Hepatocyte (in vitro differentiated cells): ENCODE measurements around the gene PTPRT. TPM values are rescaled to one million over a fixed set of nuclear protein-coding genes. Genes with fewer than 3 reads are reported as not detected.

Experiments used
- DNase-seq: peaks from one replicate; pipeline ENCODE4 v3.0.0-alpha.2; 2016; ENCODE audit warnings: low spot score
- H2AFZ ChIP-seq: fragments of 200-600 bp; sonication (generic); 2 replicates; pipeline ENCODE4 v1.6.0; 2016; ENCODE audit warnings: antibody characterized with exemption, mild to moderate bottlenecking
- H3K27ac ChIP-seq: fragments of 200-600 bp; sonication (generic); 2 replicates; pipeline ENCODE4 v1.5.1; 2016; ENCODE audit warnings: mild to moderate bottlenecking
- H3K27me3 ChIP-seq: fragments of 200-600 bp; sonication (generic); 2 replicates; pipeline ENCODE4 v1.6.1; 2016
- H3K36me3 ChIP-seq: fragments of 200-600 bp; sonication (generic); replicated peaks from 2 replicates; pipeline ENCODE4 v1.5.1; 2016; ENCODE audit warnings: low read depth; ENCODE audit not compliant: insufficient read depth
- H3K4me1 ChIP-seq: fragments of 200-600 bp; sonication (generic); 2 replicates; pipeline ENCODE4 v1.5.1; 2016; ENCODE audit warnings: mild to moderate bottlenecking, moderate library complexity; ENCODE audit not compliant: insufficient read depth
- H3K4me2 ChIP-seq: fragments of 200-600 bp; sonication (generic); 2 replicates; pipeline ENCODE4 v1.6.0; 2016
- H3K4me3 ChIP-seq: fragments of 200-600 bp; sonication (generic); 2 replicates; pipeline ENCODE4 v1.5.1; 2016; ENCODE audit warnings: mild to moderate bottlenecking
- H3K79me2 ChIP-seq: fragments of 200-600 bp; sonication (generic); 2 replicates; pipeline ENCODE4 v1.6.0; 2017; ENCODE audit warnings: mild to moderate bottlenecking
- H3K9me2 ChIP-seq: fragments of 200-600 bp; sonication (generic); replicated peaks from 2 replicates; pipeline ENCODE4 v1.6.0; 2017; ENCODE audit warnings: mild to moderate bottlenecking; ENCODE audit not compliant: insufficient read depth
- H3K9me3 ChIP-seq: fragments of 200-600 bp; sonication (generic); 2 replicates; pipeline ENCODE4 v1.5.1; 2016; ENCODE audit warnings: low read depth, mild to moderate bottlenecking
- H4K20me1 ChIP-seq: fragments of 200-600 bp; sonication (generic); 2 replicates; pipeline ENCODE4 v1.6.0; 2016; ENCODE audit warnings: mild to moderate bottlenecking; ENCODE audit not compliant: insufficient read depth, poor library complexity, severe bottlenecking
- EZH2 ChIP-seq: fragments of 200-600 bp; sonication (generic); IDR thresholded peaks from 2 replicates; pipeline ENCODE4 v1.6.1; 2016; ENCODE audit warnings: antibody characterized with exemption, mild to moderate bottlenecking, borderline replicate concordance
- EZH2phosphoT487 ChIP-seq: fragments of 200-600 bp; sonication (generic); IDR thresholded peaks from one replicate; pipeline ENCODE4 v1.6.1; 2018; ENCODE audit warnings: antibody characterized with exemption, mild to moderate bottlenecking, low read depth, moderate library complexity; ENCODE audit not compliant: unreplicated experiment, severe bottlenecking
- WGBS: methylation state at CpG from one replicate; pipeline ENCODE4 v1.1.6; 2016; ENCODE audit warnings: low lambda C conversion rate; ENCODE audit errors: missing lambda C conversion rate; 5-methylcytosine and 5-hydroxymethylcytosine counted together
- polyA plus RNA-seq: library from polyadenylated mRNA; unstranded; fragments of >200 nt; fragmentation: Nextera tagmentation; extraction: Ambion mirVana; gene quantifications from 2 replicates; pipeline ENCODE4 v1.2.1, GENCODE V29; 2016
- total RNA-seq: library from RNA; depleted of rRNA; stranded (reverse); fragments of >200 nt; gene quantifications from 2 replicates; pipeline ENCODE4 v1.2.3, GENCODE V29; 2014
- TF ChIP-seq, protein P1 (sequence below): fragments of 200-600 bp; sonication (generic); IDR thresholded peaks from 2 replicates; pipeline ENCODE4 v1.5.1; 2016; ENCODE audit warnings: antibody characterized with exemption, mild to moderate bottlenecking; ENCODE audit not compliant: poor library complexity

The PTPRT gene
- total and polyA plus RNA-seq, 2 experiments from 2014 or later = 0.47 to 0.83 TPM

DNA sequence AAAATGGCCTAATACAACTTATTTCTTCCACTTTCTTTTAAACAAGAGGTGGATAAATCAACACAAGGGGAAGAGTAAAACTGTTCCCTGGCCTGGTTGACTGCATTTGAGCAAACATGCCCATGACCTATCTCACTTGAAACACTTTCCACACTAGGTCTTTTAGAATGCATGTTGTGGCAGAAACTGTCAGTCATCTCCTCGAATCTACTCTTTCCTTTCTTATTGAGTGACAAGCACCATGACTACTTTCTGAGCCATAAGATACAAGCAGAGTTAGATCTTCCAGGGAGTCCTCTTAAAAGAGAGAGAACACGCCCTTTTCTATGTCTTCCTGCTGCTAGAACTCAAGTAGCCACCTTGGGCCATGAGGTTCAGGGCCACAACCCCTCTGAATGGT is 66.5 kb downstream of the PTPRT start:
- DNase-seq = no peak
- H3K36me3 ChIP-seq = no peaks in the 10 kb centered on the region
- H3K9me2 ChIP-seq = no peaks in the 10 kb centered on the region
- H3K4me3 ChIP-seq = no peak overlapping the region
- H2AFZ ChIP-seq = no peak overlapping the region
- no peaks in the 10 kb centered on the region for H3K9me3 ChIP-seq
- WGBS = 77% methylated on average over 2 of the region's 2 CpGs
- TF ChIP-seq, protein P1, sequence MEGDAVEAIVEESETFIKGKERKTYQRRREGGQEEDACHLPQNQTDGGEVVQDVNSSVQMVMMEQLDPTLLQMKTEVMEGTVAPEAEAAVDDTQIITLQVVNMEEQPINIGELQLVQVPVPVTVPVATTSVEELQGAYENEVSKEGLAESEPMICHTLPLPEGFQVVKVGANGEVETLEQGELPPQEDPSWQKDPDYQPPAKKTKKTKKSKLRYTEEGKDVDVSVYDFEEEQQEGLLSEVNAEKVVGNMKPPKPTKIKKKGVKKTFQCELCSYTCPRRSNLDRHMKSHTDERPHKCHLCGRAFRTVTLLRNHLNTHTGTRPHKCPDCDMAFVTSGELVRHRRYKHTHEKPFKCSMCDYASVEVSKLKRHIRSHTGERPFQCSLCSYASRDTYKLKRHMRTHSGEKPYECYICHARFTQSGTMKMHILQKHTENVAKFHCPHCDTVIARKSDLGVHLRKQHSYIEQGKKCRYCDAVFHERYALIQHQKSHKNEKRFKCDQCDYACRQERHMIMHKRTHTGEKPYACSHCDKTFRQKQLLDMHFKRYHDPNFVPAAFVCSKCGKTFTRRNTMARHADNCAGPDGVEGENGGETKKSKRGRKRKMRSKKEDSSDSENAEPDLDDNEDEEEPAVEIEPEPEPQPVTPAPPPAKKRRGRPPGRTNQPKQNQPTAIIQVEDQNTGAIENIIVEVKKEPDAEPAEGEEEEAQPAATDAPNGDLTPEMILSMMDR = no peak
- TF ChIP-seq EZH2phosphoT487 (no peak), EZH2 (no peak)
- no peaks in the 10 kb centered on the region for H4K20me1 ChIP-seq
- no peak overlapping the region for H3K4me2 ChIP-seq
- H3K4me1 ChIP-seq = no peaks in the 10 kb centered on the region
- H3K79me2 ChIP-seq = no peaks in the 10 kb centered on the region
- H3K27me3 ChIP-seq = no peaks in the 10 kb centered on the region
- H3K27ac ChIP-seq = no peak overlapping the region

DNA sequence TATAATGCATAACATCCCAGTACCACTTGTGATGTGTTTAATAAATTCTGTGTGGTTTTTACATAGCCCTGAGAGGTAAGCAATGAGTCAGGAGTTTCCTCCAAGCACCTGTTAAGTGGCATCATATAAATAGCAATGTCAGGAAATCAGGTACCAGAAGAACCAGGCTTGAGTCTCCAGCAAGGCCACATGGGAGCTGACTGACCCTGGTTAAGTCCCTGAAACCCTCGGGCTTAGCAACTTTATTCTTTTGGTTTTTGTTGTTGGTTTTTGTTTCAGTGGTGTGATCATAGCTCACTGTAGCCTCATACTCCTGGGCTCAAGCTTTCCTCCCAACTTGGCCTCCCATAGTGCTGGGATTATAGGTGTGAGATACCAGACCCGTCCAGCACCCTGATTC is 70.0 kb downstream of the PTPRT start:
- WGBS = 65% methylated on average over 2 of the region's 2 CpGs

DNA sequence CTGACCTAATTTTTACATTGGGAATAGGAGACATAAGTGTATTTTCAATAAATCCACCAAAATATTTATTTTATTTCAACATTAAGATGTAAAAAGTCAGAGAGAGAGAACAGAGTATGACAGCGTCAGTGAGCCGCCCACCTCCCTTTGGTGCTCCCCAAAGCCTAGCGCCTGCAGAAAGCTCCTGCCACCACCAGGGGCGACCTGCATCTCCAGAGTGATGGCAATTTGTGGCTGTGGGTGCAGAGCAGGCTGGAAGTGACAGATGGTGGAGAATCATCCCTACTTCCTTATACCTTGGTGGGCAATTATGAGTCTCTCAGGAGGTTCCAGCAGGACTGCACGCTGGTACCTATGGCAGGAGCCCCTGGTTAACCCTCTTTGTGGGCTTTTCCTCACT is 87.3 kb downstream of the PTPRT start:
- no peaks in the 10 kb centered on the region for H4K20me1 ChIP-seq
- 40% methylated on average over 5 of the region's 5 CpGs for WGBS
- no peaks in the 10 kb centered on the region for H3K36me3 ChIP-seq
- H3K4me3 ChIP-seq = no peak overlapping the region
- no peak overlapping the region for H3K27ac ChIP-seq
- H3K9me3 ChIP-seq = no peaks in the 10 kb centered on the region
- H3K4me1 ChIP-seq = no peaks in the 10 kb centered on the region
- no peak for DNase-seq
- H3K27me3 ChIP-seq = no peaks in the 10 kb centered on the region
- no peak overlapping the region for H2AFZ ChIP-seq
- no peaks in the 10 kb centered on the region for H3K9me2 ChIP-seq
- no peaks in the 10 kb centered on the region for H3K79me2 ChIP-seq
- no peak overlapping the region for H3K4me2 ChIP-seq
- TF ChIP-seq EZH2 = no peak
- TF ChIP-seq EZH2phosphoT487 = no peak
- TF ChIP-seq, protein P1 = no peak

More for the DNA sequence above, 70.0 kb downstream of the PTPRT start:
- no peak for DNase-seq
- H3K36me3 ChIP-seq = no peaks in the 10 kb centered on the region
- no peaks in the 10 kb centered on the region for H3K27me3 ChIP-seq
- H3K4me1 ChIP-seq = no peaks in the 10 kb centered on the region
- H3K4me2 ChIP-seq = no peak overlapping the region
- H3K4me3 ChIP-seq = no peak overlapping the region
- H4K20me1 ChIP-seq = no peaks in the 10 kb centered on the region
- TF ChIP-seq EZH2 = no peak
- TF ChIP-seq EZH2phosphoT487 = no peak
- TF ChIP-seq, protein P1 = no peak
- no peaks in the 10 kb centered on the region for H3K9me2 ChIP-seq
- no peaks in the 10 kb centered on the region for H3K79me2 ChIP-seq
- no peaks in the 10 kb centered on the region for H3K9me3 ChIP-seq
- no peak overlapping the region for H3K27ac ChIP-seq
- H2AFZ ChIP-seq = no peak overlapping the region

DNA sequence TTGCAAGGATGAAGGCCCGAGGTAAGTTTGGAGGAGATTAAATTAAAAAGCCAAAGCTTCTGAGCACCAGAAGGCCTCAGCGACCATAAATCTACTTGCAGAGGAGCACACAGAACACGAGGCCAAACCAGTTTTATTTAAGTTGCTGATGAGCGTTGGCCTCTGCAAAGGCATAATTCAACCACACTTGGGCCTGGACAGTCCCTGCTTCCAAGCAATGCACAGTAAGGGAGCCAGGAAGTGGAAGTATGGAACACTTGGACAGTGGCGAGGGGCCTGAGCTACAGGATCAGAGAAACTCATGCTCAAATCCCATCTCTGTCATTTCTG is 92.8 kb downstream of the PTPRT start:
- Histone ChIP-seq H3K79me2 (no peaks in the 10 kb centered on the region), H3K9me2 (no peaks in the 10 kb centered on the region), H3K36me3 (no peaks in the 10 kb centered on the region), H4K20me1 (no peaks in the 10 kb centered on the region), H3K4me1 (peaks cover 3% of the 10 kb centered on the region), H2AFZ (no peak overlapping the region), H3K27ac (no peak overlapping the region), H3K4me2 (no peak overlapping the region), H3K9me3 (no peaks in the 10 kb centered on the region), H3K27me3 (no peaks in the 10 kb centered on the region), H3K4me3 (no peak overlapping the region)
- no peak for TF ChIP-seq EZH2phosphoT487
- TF ChIP-seq, protein P1 = no peak
- TF ChIP-seq EZH2 = no peak
- WGBS = 70% methylated on average over 5 of the region's 5 CpGs
- no peak for DNase-seq
